ENCODE data around the gene CCDC71L.

The CCDC71L gene

GRCh38 chr7:106623315-106623660 is 37.7 kb downstream of the CCDC71L start:
- DNase-seq: no peak

GRCh38 chr7:106622654-106623314 is 38.2 kb downstream of the CCDC71L start:
- no peak for DNase-seq

- no peak for DNase-seq
These were observed 39.4 kb downstream of the CCDC71L start for GRCh38 chr7:106621393-106622132.

GRCh38 chr7:106620676-106621075 is 40.3 kb downstream of the CCDC71L start:
- no peak for DNase-seq

GRCh38 chr7:106620034-106620433 is 40.9 kb downstream of the CCDC71L start:
- DNase-seq: no peak

GRCh38 chr7:106619213-106619612 is 41.7 kb downstream of the CCDC71L start:
- no peak for DNase-seq

- DNase-seq: no peak
These were observed 42.5 kb downstream of the CCDC71L start for GRCh38 chr7:106618480-106618879.

GRCh38 chr7:106617860-106618259 is 43.1 kb downstream of the CCDC71L start:
- no peak for DNase-seq

- DNase-seq: no peak
These were observed 44.3 kb downstream of the CCDC71L start for GRCh38 chr7:106616708-106617051.

GRCh38 chr7:106615808-106616707 is 44.9 kb downstream of the CCDC71L start:
- no peak for DNase-seq

GRCh38 chr7:106614751-106615150 is 46.2 kb downstream of the CCDC71L start:
- DNase-seq: no peak

GRCh38 chr7:106613848-106614560 is 47.0 kb downstream of the CCDC71L start:
- no peak for DNase-seq

GRCh38 chr7:106613279-106613678 is 47.7 kb downstream of the CCDC71L start:
- no peak for DNase-seq

GRCh38 chr7:106612432-106612831 is 48.5 kb downstream of the CCDC71L start:
- no peak for DNase-seq

- DNase-seq: no peak
These were observed 49.0 kb downstream of the CCDC71L start for GRCh38 chr7:106611911-106612310.

- no peak for DNase-seq
These were observed 49.7 kb downstream of the CCDC71L start for GRCh38 chr7:106610996-106611886.

GRCh38 chr7:106609416-106609815 is 51.5 kb downstream of the CCDC71L start:
- DNase-seq: no peak

- no peak for DNase-seq
These were observed 52.3 kb downstream of the CCDC71L start for GRCh38 chr7:106608661-106609060.

All from right hindlimb (tissue), 1 donor.